HG02759 (cell line): ENCODE results near the gene EPB41L4A.
"Not testable (repeated sequence)": the region's sequence is repeated elsewhere in the genome, so short reads cannot be mapped to it uniquely, and the experiment has no call there.

ENCODE experiments used
- ATAC-seq: cut with Tn5 transposase; IDR thresholded peaks from one replicate; pipeline ENCODE4 v1.9.1; 2021; ENCODE audit warnings: mild to moderate bottlenecking, moderate library complexity; ENCODE audit not compliant: unreplicated experiment

EPB41L4A gene

DNA sequence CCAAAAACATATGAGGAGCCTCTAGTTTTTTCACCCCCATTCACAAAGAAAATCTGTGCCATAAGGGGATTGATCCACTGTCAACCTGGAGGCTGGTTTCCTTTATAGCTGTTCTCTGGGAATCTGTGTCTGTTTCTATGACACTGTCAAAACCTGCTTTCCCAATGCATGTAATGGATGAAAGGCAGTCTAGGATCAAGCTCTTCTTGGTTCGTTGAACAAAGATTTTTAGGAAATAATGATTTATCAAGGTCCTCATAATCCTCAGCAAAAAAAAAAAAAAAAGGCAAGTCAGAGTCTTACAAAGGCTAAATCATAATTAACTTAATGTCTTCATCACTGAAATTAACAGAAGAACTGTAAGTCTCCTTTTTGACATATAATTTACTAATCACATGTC lies 16.0 kb downstream of the EPB41L4A start:
- ATAC-seq, result no peak

DNA sequence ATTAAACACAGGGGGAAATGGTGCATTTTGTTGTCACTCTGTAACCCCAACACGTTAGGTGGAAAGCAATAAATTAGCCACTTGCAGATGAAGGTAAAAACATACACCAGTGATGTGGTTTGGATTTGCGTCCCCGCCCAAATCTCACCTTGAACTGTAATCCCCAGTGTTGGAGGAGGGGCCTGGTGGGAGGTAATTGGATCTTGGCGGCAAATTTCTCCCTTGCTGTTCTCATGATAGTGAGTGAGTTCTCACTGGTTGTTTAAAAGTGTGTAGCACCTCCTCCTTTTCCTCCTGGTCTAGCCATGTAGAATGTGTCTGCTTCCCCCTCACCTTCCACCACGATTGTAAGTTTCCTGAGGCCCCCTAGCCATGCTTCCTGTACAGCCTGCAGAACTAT lies 17.2 kb downstream of the EPB41L4A start:
- ATAC-seq, result no peak

DNA sequence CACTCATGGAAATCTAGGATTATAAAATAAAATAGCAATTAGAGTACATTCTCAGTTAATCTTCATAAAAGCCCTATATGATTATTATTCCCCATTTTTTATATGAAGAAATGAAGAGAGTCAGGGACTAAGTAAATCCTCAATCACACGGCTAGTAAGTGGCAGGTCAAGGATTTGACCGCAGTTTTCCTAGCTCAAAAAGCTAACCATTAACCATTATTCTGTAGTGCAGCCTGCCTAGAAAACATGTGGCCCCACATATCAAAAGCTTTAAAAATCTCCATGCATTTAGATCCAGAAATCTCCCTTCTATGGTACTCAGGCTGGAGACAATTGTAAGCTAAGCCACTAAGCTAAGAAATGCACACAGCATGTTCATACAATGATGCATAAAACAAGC lies 21.4 kb downstream of the EPB41L4A start:
- no peak for ATAC-seq

DNA sequence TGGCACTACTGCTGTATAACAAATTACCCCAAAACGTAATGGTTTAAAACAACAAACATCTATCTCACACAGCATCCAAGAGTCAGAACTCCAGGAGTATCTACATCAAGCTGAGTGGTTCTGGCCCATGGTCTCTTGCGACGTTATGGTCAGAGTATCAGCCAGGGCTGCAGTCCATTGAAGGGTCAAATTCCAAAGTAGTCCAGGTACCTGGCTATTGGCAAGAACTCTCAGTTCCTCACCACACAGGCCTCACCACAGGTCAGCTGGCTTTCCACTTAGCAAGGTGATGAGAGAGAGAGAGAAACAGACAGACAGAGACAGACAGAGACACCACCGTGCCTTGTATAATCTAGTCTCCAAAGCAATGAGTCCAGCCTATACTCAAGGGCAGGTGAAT lies 22.6 kb downstream of the EPB41L4A start:
- ATAC-seq, result no peak

DNA sequence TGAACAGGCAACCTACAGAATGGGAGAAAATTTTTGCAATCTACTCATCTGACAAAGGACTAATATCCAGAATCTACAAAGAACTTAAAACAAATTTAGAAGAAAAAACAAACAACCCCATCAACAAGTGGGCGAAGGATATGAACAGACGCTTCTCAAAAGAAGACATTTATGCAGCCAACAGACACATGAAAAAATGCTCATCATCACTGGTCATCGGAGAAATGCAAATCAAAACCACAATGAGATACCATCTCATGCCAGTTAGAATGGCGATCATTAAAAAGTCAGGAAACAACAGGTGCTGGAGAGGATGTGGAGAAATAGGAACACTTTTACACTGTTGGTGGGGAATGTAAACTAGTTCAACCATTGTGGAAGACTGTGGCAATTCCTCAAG lies 23.8 kb downstream of the EPB41L4A start:
- not testable (repeated sequence) for ATAC-seq

DNA sequence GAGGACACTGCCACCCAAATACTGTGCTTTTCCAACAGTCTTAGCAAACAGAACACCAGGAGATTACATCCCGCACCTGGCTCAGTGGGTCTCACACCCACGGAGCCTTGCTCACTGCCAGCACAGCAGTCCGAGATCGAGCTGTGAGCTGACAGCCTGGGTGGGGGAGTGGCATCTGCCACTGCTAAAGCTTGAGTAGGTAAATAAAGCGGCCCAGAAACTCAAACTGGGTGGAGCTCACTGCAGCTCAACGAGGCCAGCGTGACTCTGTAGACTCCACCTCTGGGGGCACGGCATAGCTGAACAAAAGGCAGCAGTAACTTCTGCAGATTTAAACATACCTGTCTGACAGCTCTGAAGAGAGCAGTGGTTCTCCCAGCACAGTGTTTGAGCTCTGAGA lies 28.8 kb downstream of the EPB41L4A start:
- ATAC-seq, result no peak

DNA sequence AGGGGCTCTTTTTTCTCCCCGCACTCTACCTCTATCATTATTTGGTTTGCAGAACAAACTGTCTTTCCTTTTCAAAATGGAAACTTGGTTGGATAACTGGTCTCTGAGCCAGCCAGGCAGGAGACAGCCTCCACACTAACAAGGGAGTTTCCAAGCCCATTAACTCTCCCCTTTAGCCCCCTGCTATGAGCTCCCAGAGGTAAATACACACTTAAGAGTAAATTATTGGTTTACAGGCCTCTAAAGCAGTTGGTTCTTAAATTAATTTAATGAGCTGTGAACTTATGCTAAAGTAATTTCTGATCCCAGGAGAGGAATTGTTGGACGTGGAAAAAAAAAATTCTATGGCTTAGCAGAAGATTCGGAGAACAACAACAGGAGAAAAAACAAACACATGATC lies 30.3 kb downstream of the EPB41L4A start:
- no peak for ATAC-seq

DNA sequence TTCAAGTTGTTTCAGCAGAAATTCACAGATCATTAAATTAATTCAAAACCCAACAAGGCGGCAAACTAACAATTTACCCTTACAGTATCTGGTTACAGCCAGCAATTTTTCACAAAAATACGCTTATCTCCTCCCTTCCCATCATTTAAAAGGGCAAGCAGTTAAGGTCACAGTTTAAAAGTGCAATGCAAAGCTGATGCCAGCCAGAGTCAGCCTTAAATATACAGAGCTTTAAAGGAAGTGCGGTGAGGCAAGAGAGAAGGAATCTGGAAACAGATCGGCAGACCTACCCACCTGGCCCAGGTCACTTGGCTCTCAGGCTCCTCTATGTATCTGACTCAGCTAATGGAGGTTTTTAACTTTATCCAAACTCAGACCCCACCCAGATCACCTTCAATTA lies 31.0 kb downstream of the EPB41L4A start:
- no peak for ATAC-seq

DNA sequence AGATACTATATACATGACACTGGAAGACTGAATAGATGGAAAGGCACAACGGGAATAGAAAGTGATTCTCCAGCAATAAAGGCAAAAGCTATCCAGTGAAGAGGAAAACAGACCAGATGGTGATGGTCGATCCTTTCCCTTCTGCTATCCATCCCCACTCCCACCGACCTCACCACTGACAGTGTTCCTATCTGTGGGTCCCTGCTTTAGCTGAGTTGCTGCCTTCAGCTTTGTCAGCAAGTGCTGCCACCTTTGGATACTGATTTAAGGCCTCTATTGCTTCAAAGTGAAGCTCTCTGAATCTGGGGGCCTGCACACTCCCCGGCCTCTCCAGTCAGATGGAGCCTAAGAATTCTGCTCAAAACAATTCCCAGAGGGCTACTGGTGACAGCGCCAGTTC lies 32.3 kb downstream of the EPB41L4A start:
- ATAC-seq, result no peak

DNA sequence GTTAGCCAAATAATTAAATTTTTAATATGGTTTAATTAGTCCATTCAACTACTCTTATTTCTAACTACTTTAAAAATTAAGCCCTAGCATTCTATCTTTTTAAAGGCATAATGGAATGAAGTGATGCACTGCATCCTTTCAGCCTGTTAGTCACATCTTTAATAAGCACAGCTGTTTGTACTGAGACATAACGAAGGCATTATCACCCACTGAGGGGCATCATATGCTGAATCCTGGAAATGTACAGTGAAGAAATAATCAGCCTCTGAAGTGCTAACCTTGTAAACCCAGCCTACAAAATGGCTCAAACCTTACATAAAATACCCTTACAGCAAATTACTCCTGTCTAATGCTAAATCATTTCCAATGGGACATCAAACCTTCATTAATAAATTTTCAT lies 33.1 kb downstream of the EPB41L4A start:
- no peak for ATAC-seq

DNA sequence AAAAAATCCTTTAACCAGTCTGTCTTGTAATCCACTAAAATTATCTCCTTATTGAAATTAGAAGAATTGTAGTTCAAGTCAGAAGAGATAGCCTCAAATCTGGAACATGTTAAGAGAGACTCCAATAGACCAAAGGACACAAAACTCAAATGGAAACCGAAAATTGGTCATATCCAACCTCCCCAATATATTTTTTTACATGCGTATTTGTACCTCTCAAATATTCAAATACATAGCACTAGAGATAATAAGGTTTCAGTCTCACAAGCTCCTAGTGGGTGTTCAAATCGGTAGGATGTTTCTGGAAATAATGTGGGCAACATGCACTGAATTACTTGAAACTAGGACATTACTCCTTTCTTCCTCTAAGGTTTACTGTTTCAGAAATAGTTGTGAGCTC lies 33.5 kb downstream of the EPB41L4A start:
- ATAC-seq, result no peak

DNA sequence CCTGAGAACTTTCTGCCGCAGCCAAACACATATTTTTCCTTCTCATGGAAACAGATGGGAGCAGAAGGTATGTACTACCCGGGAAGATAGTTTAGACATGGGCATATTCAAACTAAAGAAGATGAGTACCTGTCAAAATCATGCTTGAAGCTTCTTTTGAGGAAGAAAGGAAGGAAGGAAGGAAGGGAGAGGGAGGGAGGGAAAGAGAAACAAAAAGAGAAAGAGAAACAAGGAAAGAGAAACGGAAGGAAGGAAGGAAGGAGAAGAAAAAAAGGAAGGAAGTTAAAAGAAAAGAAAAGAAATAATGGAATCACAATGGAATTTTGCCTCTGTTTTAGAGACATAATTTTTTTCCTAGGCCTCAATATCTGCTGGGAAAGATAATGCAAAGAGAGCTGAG lies 34.6 kb downstream of the EPB41L4A start:
- ATAC-seq, result no peak

DNA sequence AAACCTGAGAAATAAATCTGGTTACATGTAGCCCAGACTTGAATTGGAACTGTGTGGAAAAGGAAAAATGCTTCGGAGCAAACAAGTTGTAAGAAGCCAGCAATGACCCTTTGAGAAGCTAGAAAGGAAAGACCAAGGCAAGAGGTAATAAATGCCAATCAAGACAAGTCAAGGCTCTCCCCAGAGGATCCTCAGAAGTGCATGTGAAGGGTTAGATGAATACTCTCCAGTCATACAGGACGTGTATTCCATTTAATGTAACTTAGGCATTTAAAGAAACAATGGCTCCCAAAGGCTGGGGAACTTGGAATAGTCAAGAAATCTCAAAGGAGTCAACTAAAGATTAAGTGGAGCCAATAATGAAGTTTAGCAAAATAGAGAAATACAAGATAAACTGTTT lies 36.2 kb downstream of the EPB41L4A start:
- ATAC-seq, result no peak

DNA sequence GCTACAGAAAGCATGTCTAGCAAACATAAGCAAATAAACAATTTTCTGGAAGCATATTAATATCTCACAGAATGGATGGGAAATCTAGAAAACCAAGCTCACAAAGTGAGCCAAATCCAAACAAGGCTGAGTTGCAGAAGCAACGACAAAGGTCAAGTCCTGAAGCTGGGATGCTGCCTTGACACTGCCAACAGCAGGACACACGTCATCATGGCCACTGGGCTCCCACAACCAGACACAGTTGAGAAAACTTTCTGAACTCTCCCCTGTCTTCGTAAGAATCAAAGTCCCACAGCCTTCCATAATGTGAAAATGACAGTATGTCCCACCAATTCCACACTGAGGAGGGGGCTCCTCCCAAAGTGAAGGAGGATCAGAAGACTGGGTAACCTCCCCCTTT lies 37.6 kb downstream of the EPB41L4A start:
- no peak for ATAC-seq

DNA sequence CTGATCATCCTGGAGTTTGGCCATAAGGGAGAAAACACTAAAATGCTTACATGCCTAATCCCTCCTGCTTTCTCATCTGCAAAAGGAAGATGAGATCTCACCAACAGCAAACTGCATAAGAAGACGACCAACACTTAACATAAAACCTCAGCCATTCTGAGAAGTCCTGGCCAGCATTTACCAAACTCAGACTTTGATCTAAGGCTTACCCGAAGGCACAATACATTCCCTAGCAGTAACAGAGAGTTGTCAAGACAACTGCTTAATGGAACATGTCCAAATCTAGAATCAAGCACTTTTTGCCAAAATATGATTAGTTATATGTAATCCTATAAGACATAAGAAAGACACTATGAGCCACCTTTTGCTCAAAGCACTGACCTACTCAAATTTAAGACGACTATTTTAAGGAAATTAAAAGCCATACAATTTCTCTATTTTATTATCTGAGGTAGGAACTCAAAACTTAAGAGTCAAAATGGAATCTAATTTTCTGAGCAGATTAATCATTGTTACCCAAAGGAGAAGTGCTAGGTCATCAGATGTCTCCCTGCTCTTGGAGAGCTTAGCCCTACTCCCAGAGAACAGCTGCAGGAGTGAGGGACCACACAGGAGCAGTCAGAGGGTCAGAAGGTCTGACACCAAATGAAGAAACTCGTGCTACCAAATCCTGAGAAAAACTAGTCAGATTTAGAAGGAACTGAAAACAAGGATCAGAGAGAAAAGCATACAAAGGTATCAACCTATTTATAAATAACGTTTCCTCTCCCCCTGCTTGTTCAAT lies 39.3 kb downstream of the EPB41L4A start:
- ATAC-seq, result no peak

DNA sequence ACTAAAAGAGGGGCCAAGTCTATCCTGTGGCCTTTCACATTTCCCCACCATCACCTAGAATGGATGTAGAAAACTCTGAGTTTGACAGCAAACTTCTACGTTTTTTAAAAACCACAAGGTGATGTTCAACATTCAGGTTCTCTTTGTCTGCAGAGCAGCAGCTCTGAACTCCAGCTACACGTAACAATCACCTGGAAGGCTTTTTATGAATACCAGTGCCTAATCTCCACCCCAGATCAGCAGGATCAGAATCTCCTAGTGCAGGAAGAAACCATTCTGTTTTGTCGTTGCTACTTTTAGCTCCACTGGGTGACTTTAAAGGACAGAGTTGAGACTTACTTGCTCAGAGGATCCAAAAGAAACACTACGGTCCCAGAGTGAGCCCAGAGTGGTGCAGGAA lies 44.3 kb downstream of the EPB41L4A start:
- ATAC-seq, result no peak

DNA sequence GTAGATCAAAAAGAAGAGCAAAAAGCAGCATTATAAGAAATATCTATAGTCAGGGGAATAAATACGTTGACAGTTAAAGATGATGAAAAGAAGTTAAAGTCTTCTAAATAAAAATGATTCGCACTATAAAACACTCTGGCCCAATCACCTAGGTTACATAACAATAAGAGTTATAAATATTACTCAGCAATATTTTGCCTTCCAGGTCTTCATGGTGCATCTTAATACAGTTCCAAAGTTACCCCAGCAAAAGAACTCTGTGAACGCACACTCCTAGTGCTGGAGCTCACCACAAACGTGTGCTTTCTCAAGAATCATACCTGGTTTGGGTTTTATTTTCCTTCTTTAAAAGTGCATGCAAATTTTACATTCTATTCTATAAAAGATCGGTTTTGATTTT lies 44.7 kb downstream of the EPB41L4A start:
- ATAC-seq, result no peak

DNA sequence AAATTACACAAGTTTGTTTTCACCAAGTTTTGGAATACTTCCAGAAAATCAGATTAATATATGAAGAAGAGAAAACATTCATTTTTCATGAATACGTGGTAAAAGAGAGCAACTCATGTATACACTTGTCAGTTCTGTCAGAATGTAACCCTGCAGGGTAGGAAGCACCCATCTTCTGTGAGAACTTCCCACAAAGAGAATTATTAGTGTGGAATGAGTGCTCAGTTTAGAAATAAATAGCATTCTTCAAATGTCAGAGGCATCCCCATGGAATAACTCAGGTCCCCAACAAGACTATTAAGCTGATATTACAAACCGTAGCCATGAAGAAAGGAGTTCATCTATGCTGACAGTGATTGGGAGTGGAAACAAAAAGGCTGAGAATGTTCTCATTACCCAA lies 45.2 kb downstream of the EPB41L4A start:
- no peak for ATAC-seq

DNA sequence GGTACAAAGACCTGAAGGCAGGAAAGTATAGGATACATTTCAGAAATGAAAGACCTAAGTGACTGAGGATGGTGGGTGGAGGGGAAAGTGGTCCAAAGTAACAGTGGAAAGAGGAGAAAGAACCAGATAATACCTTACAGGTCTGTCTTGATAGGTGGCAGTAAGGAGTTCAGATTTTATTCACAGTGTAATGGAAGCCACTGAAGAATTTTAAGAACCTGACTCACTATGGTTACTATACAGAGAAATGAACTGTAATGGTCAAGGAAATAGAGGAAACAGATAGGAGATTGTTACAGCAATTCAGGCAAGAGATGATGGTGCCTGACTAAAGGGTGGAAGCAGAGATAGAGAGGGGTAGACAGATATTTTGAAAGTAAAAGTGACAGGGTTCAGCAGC lies 46.5 kb downstream of the EPB41L4A start:
- no peak for ATAC-seq

DNA sequence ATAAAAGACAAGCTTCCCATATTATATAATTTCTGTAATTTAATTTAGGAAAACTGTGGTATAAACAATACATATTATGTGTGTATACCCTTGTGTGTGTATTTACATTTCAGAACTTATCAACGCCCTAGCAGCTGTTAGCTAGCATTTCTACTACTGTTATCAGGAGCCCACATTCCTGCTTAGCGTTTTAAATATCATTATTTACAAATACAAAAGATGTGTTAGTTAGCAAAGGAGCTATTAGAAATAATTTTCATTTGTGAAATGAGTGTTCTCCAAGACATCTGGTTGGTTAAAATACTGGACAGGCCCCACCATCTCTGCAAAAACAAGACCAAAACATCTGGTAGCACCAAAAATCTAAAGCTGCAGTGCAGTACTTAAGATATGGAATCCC lies 48.0 kb downstream of the EPB41L4A start:
- no peak for ATAC-seq

DNA sequence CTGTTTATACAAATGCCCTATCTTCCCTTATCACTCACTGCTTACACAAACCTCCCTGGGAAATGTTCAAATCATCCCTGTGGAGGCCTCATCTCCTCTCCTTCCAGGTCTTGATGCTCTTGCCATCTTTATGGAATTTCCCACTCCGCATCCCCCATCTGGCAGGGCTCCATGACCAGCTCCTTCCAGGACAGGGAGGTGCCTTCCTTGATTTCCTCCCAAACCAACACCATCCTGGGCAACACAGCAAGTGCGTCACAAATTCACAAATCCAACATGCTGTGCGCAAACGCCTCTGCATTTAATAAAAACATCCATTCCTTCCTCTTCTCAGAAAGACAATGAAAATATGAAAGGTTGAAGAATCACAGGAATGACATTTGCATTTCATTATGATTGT lies 51.7 kb downstream of the EPB41L4A start:
- no peak for ATAC-seq

DNA sequence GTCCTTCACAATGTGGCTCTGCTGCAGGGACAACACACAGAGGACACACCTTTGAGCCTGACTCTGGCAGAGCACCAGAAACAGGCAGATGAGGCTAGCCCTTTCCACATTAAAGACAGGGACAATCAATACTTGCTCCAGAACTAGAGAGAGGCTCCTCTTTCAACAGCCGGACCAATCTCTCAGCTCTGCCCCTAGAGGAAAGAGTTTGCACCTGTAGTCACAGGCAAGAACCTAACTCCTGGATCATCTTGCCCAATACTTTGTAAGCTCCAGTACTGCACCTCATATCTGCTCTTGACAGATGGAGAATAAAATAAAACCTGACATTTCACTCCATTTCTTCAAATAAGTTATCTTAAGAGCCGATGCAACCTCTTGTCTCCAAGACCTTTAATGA lies 52.1 kb downstream of the EPB41L4A start:
- ATAC-seq, result no peak

DNA sequence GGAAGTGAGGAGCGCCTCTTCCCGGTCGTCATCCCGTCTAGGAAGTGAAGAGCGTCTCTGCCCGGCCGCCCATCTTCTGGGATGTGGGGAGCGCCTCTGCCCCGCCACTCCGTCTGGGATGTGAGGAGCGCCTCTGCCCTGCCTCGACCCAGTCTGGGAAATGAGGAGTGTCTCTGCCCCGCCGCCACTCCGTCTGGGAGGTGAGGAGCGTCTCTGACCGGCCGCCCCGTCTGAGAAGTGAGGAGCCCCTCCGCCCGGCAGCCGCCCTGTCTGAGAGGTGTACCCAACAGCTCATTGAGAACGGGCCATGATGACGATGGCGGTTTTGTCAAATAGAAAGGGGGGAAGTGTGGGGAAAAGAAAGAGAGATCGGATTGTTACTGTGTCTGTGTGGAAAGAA lies 58.3 kb downstream of the EPB41L4A start:
- ATAC-seq, result not testable (repeated sequence)
